Measurements from ENCODE around the gene RFLNA.

DNA sequence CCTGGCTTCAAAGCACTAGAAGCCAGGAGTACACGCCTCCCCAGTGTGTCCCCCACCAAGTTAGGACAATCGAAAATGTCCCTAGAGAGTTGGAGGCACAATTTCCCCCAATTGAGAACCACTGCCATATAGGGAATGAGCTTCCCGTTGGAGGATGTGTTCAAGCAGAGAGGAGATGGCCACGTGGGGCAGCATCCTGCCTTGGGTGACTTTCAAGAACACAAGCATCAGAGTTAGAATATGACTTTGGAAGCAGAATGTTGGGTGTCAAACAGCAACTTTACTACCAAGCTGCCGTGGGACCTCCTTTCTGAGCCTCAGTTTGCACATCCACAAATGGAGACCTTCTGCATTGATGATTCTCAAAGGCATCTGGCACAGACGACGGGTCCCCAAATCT, 56.5 kb downstream of the RFLNA start:
- TF ChIP-seq, protein P1, sequence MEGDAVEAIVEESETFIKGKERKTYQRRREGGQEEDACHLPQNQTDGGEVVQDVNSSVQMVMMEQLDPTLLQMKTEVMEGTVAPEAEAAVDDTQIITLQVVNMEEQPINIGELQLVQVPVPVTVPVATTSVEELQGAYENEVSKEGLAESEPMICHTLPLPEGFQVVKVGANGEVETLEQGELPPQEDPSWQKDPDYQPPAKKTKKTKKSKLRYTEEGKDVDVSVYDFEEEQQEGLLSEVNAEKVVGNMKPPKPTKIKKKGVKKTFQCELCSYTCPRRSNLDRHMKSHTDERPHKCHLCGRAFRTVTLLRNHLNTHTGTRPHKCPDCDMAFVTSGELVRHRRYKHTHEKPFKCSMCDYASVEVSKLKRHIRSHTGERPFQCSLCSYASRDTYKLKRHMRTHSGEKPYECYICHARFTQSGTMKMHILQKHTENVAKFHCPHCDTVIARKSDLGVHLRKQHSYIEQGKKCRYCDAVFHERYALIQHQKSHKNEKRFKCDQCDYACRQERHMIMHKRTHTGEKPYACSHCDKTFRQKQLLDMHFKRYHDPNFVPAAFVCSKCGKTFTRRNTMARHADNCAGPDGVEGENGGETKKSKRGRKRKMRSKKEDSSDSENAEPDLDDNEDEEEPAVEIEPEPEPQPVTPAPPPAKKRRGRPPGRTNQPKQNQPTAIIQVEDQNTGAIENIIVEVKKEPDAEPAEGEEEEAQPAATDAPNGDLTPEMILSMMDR (conservative IDR thresholded peaks at IDR 0.05; ENCODE audit: low read depth, low read length): no peak
- TF ChIP-seq EZH2 (IDR thresholded peaks at IDR 0.05; ENCODE audit: borderline replicate concordance, low read depth, low read length, poor library complexity, severe bottlenecking): no peak

Data from A673 (cell line).